IMR-90 (cell line): Measurements from ENCODE around the gene DSCAM. TPM values are rescaled to one million over a fixed set of nuclear protein-coding genes. Genes with fewer than 3 reads are reported as not detected.

Experiments
- ATAC-seq: fragments of 200-7000 bp; cut with Tn5 transposase; 2 replicates; pipeline ENCODE4 v1.9.1; 2020; ENCODE audit warnings: low read depth, mild to moderate bottlenecking, moderate library complexity
- BruUV-seq: library from RNA; stranded (reverse); fragments of 400-500 nt; replicated peaks from 2 replicates; lab custom pipeline; 2021; lab: Mats Ljungman, UMichigan
- CTCF ChIA-PET: fragments of 300-600 bp; formaldehyde crosslinking; extraction: SDS; loops from one replicate; lab custom pipeline; 2021; ENCODE audit warnings: antibody characterized with exemption; lab: Yijun Ruan, JAX
- POLR2A ChIA-PET: fragments of 300-600 bp; sonication (Branson Sonifier 250); formaldehyde crosslinking; loops from one replicate; lab custom pipeline; 2022; ENCODE audit warnings: antibody characterized with exemption; ENCODE audit not compliant: unreplicated experiment; lab: Charles Lee
- DNase-seq: peaks from one replicate; pipeline ENCODE4 v3.0.0; 2013
- H2AFZ ChIP-seq: replicated peaks from 2 replicates; pipeline ENCODE3; 2013; ENCODE audit warnings: low read length, mild to moderate bottlenecking; ENCODE audit not compliant: poor library complexity
- H2AK5ac ChIP-seq: 2 replicates; pipeline ENCODE4 v1.6.1; 2013; ENCODE audit warnings: low read depth, low read length, inconsistent platforms
- H2AK9ac ChIP-seq: replicated peaks from 2 replicates; pipeline ENCODE3; 2013; ENCODE audit warnings: mild to moderate bottlenecking, low read depth, low read length, moderate library complexity; ENCODE audit not compliant: poor library complexity
- H2BK120ac ChIP-seq: 2 replicates; pipeline ENCODE4 v1.6.1; 2013; ENCODE audit warnings: low read depth, low read length, inconsistent platforms
- H2BK15ac ChIP-seq: 3 replicates; pipeline ENCODE4 v1.6.1; 2013; ENCODE audit warnings: low read depth, low read length, inconsistent platforms
- H2BK20ac ChIP-seq: 2 replicates; pipeline ENCODE4 v1.6.1; 2013; ENCODE audit warnings: low read depth, mild to moderate bottlenecking, inconsistent platforms, low read length, moderate library complexity
- H2BK5ac ChIP-seq: 2 replicates; pipeline ENCODE4 v1.6.1; 2013; ENCODE audit warnings: mild to moderate bottlenecking, low read depth, low read length, inconsistent platforms; ENCODE audit not compliant: poor library complexity, severe bottlenecking
- H3K14ac ChIP-seq: replicated peaks from 2 replicates; pipeline ENCODE4 v1.6.1; 2013; ENCODE audit warnings: low read depth, low read length, inconsistent platforms
- H3K18ac ChIP-seq: 2 replicates; pipeline ENCODE4 v1.6.1; 2013; ENCODE audit warnings: low read depth, low read length, control low read depth
- H3K23ac ChIP-seq: 2 replicates; pipeline ENCODE4 v1.6.1; 2013; ENCODE audit warnings: low read depth, low read length, inconsistent platforms
- H3K27ac ChIP-seq: 2 replicates; pipeline ENCODE4 v1.5.1; 2013; ENCODE audit warnings: mild to moderate bottlenecking, control low read depth, low read length; ENCODE audit not compliant: insufficient read depth
- H3K27me3 ChIP-seq: 2 replicates; pipeline ENCODE4 v1.6.1; 2013; ENCODE audit warnings: low read length; ENCODE audit not compliant: control insufficient read depth, insufficient read depth
- H3K36me3 ChIP-seq: 2 replicates; pipeline ENCODE4 v1.6.1; 2013; ENCODE audit warnings: low read length, mixed read lengths; ENCODE audit not compliant: control insufficient read depth, insufficient read depth
- H3K4ac ChIP-seq: 2 replicates; pipeline ENCODE4 v1.6.1; 2013; ENCODE audit warnings: low read depth, low read length, inconsistent platforms
- H3K4me1 ChIP-seq: 2 replicates; pipeline ENCODE4 v1.6.1; 2013; ENCODE audit warnings: low read length, mixed read lengths; ENCODE audit not compliant: control insufficient read depth, insufficient read depth
- H3K4me2 ChIP-seq: 2 replicates; pipeline ENCODE4 v1.6.1; 2013; ENCODE audit warnings: low read depth, mild to moderate bottlenecking, control low read depth, low read length, moderate library complexity
- H3K4me3 ChIP-seq: 2 replicates; pipeline ENCODE4 v1.5.1; 2013; ENCODE audit warnings: low read depth, mild to moderate bottlenecking, control low read depth, low read length, moderate library complexity; ENCODE audit not compliant: insufficient read depth
- H3K56ac ChIP-seq: 2 replicates; pipeline ENCODE4 v1.6.1; 2013; ENCODE audit warnings: low read length, inconsistent platforms; ENCODE audit not compliant: insufficient read depth; ENCODE audit errors: extremely low read depth
- H3K79me1 ChIP-seq, 2 experiments: 2 replicates each; pipeline ENCODE4 v1.6.1; 2013; ENCODE audit warnings: low read length in 2 of 2, inconsistent platforms in 1 of 2, low read depth in 1 of 2
- H3K9ac ChIP-seq: 2 replicates; pipeline ENCODE4 v1.6.1; 2013; ENCODE audit warnings: low read depth, low read length, control low read depth
- H3K9me1 ChIP-seq: 2 replicates; pipeline ENCODE4 v1.6.1; 2013; ENCODE audit warnings: low read length, inconsistent platforms; ENCODE audit not compliant: insufficient read depth
- H3K9me3 ChIP-seq: 2 replicates; pipeline ENCODE4 v1.6.1; 2013; ENCODE audit warnings: low read length; ENCODE audit not compliant: control insufficient read depth, insufficient read depth
- H4K20me1 ChIP-seq: 2 replicates; pipeline ENCODE4 v1.6.1; 2013; ENCODE audit warnings: low read length, inconsistent platforms; ENCODE audit not compliant: insufficient read depth
- H4K5ac ChIP-seq: 2 replicates; pipeline ENCODE4 v1.6.1; 2013; ENCODE audit warnings: mild to moderate bottlenecking, low read depth, low read length, control low read depth
- H4K8ac ChIP-seq, 2 experiments: 2 replicates each; pipeline ENCODE4 v1.6.1; 2013; ENCODE audit warnings: low read depth in 2 of 2, low read length in 2 of 2, control low read depth in 1 of 2, inconsistent platforms in 1 of 2
- H4K91ac ChIP-seq: 2 replicates; pipeline ENCODE4 v1.6.1; 2013; ENCODE audit warnings: low read depth, low read length, inconsistent platforms; ENCODE audit not compliant: insufficient read depth
- FOS ChIP-seq: fragments of 150-350 bp; IDR thresholded peaks from 2 replicates; pipeline ENCODE4 v1.6.1; 2016; ENCODE audit warnings: low read depth, low read length
- MAFK ChIP-seq: IDR thresholded peaks from 2 replicates; pipeline ENCODE4 v1.6.1; 2012; ENCODE audit warnings: low read depth, low read length, improper control_type of control experiment
- RAD21 ChIP-seq: IDR thresholded peaks from 2 replicates; pipeline ENCODE4 v1.6.1; 2012; ENCODE audit warnings: low read length, improper control_type of control experiment
- RCOR1 ChIP-seq: IDR thresholded peaks from 2 replicates; pipeline ENCODE4 v1.6.1; 2012; ENCODE audit warnings: mild to moderate bottlenecking, low read length, improper control_type of control experiment; ENCODE audit not compliant: insufficient replicate concordance
- WGBS, 2 experiments: methylation state at CpG; one replicate each; pipeline versions ENCODE4 v1.1.5 to v1.1.7; 2013; ENCODE audit warnings: missing lambda C conversion rate in 2 of 2; ENCODE audit not compliant: insufficient read length in 1 of 2; ENCODE audit errors: extremely low coverage in 2 of 2; 5-methylcytosine and 5-hydroxymethylcytosine counted together
- dilution Hi-C: fragments of 300-500 bp; cut with HindIII; formaldehyde crosslinking; loops from one replicate; pipeline ENCODE4 v1.14.3; 2018; ENCODE audit warnings: low sequenced_read_pairs; ENCODE audit not compliant: unreplicated experiment
- in situ Hi-C: fragments of 300-500 bp; cut with MboI; formaldehyde crosslinking; loops from 3 replicates; pipeline ENCODE4 v1.14.3; 2019; ENCODE audit warnings: low sequenced_read_pairs, inconsistent platforms, mixed read lengths
- intact Hi-C: fragments of 100-400 bp; cut with micrococcal nuclease; formaldehyde crosslinking; loops from 2 replicates; pipeline ENCODE4 v1.10.0; 2022
- polyA plus RNA-seq, 3 experiments: library from polyadenylated mRNA; depleted of rRNA; stranded (reverse); fragments of >200 nt; gene quantifications; 2 replicates each; pipeline ENCODE4 v1.2.3, GENCODE V29; 2012; ENCODE audit warnings: low replicate concordance in 1 of 3
- total RNA-seq: library from RNA; depleted of rRNA; stranded (reverse); fragments of >200 nt; gene quantifications from 2 replicates; pipeline ENCODE4 v1.2.3, GENCODE V29; 2012

The DSCAM gene
- total and polyA plus RNA-seq, 2 of the 4 experiments (the other 2 are of a cell fraction): under 0.01 to 0.02 TPM

DNA sequence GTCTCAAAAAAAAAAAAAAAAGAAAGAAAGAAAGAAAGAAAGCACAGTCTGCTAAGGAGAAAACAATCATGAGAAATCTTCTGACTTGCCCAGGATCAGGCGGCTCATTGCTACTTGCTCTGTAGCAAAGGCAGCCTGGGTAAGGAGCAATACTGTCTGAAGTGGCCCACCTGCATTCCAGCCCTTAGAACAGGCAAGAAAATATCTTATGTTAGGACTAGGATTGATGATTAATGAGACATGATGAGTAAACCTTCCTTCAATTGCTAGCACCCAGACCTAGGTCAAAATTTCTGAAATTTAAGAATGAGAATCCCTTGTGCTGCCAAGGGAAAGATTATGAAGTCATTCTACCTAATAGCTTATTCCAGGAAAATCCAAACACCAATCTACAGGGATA, 140.8 kb downstream of the DSCAM start:
- Histone ChIP-seq H2AK5ac (no peak overlapping the region), H3K4me2 (no peak overlapping the region), H2BK20ac (no peak overlapping the region), H4K8ac (no peak overlapping the region), H2BK120ac (no peak overlapping the region), H3K23ac (no peak overlapping the region), H2BK5ac (no peak overlapping the region), H4K20me1 (no peaks in the 10 kb centered on the region), H3K9me3 (peaks cover 9% of the 10 kb centered on the region), H3K79me1 (no peaks in the 10 kb centered on the region), H3K56ac (no peak overlapping the region), H3K9ac (no peak overlapping the region), H2AK9ac (no peak overlapping the region), H4K91ac (no peak overlapping the region), H3K9me1 (no peaks in the 10 kb centered on the region), H3K4ac (no peak overlapping the region), H3K4me3 (no peak overlapping the region), H3K36me3 (no peaks in the 10 kb centered on the region), H3K4me1 (no peaks in the 10 kb centered on the region), H4K5ac (no peak overlapping the region), H2AFZ (no peak overlapping the region), H2BK15ac (no peak overlapping the region), H3K14ac (no peak overlapping the region), H3K27me3 (no peaks in the 10 kb centered on the region), H3K27ac (no peak overlapping the region), H3K18ac (no peak overlapping the region)
- intact Hi-C loops (no loop called here), dilution Hi-C loops (no loop called here), in situ Hi-C loops (no loop called here)
- POLR2A ChIA-PET: no interaction called here
- DNase-seq (no peak), ATAC-seq (no peak)
- WGBS, 2 experiments: 100% methylated on average over 1 of the region's 1 CpG; no CpG with 5 or more reads in 1 of the 2 experiments
- BruUV-seq: no TSS peak
- no peak for TF ChIP-seq FOS
- TF ChIP-seq RCOR1: no peak
- TF ChIP-seq RAD21: no peak
- TF ChIP-seq MAFK: no peak
- CTCF ChIA-PET: no interaction called here
